ENCODE measurements around the gene ZNF614. TPM values are rescaled to one million over a fixed set of nuclear protein-coding genes. Genes with fewer than 3 reads are reported as not detected.

Gene ZNF614
- total and polyA plus RNA-seq, 2 of the 13 experiments (the other 11 are each of a cell fraction or from before 2014, with no cell fraction given): 13.0 to 22.8 TPM

GRCh38 chr19:52028027-52028779, at the start of gene ZNF614 (continued):
- TF ChIP-seq AKNA (CRISPR knock-in tag; IDR thresholded peaks at IDR 0.05; ENCODE audit: borderline replicate concordance) (no peak; the same call in 1 of the 2 replicates), ZNF446 (CRISPR knock-in tag; IDR thresholded peaks at IDR 0.05) (no peak), CENPT (CRISPR knock-in tag; IDR thresholded peaks at IDR 0.05; ENCODE audit: low read depth) (no peak), CSRNP2 (CRISPR knock-in tag; conservative IDR thresholded peaks at IDR 0.05; ENCODE audit: low read depth) (no peak), ARNTL (CRISPR knock-in tag; IDR thresholded peaks at IDR 0.05) (peak; percentile 63; the same call in 1 of the 2 replicates), ZSCAN21 (CRISPR knock-in tag; IDR thresholded peaks at IDR 0.05; ENCODE audit: borderline replicate concordance) (peak; percentile 58; the same call in 1 of the 2 replicates), IRF2 (CRISPR knock-in tag; IDR thresholded peaks at IDR 0.05) (peak; percentile 68; the same call in 1 of the 2 replicates), MED13 (CRISPR knock-in tag; IDR thresholded peaks at IDR 0.05) (no peak), ZNF614 (CRISPR knock-in tag; IDR thresholded peaks at IDR 0.05; ENCODE audit: borderline replicate concordance) (no peak; the same call in 1 of the 2 replicates), HDAC1 (CRISPR knock-in tag; IDR thresholded peaks at IDR 0.05) (peak; percentile 89), SYNCRIP (IDR thresholded peaks at IDR 0.05; ENCODE audit: insufficient read depth, low read depth, low read length) (no peak), SOX6 (IDR thresholded peaks at IDR 0.05) (no peak), SOX6 (CRISPR knock-in tag; IDR thresholded peaks at IDR 0.05) (peak; percentile 68), ZBTB21 (CRISPR knock-in tag; IDR thresholded peaks at IDR 0.05) (no peak), ZNF878 (CRISPR knock-in tag; IDR thresholded peaks at IDR 0.05) (0 out of 2 replicates have a peak, but pooled peaks have one; percentile 30), MEIS1 (CRISPR knock-in tag; IDR thresholded peaks at IDR 0.05; ENCODE audit: borderline replicate concordance) (peak; percentile 81), TFAP4 (IDR thresholded peaks at IDR 0.05; ENCODE audit: borderline replicate concordance, low read depth) (no peak), ZBTB7B (CRISPR knock-in tag; IDR thresholded peaks at IDR 0.05) (no peak), HHEX (CRISPR knock-in tag; IDR thresholded peaks at IDR 0.05) (0 out of 2 replicates have a peak, but pooled peaks have one; percentile 18), PRPF4 (IDR thresholded peaks at IDR 0.05; ENCODE audit: low read depth, low read length, poor library complexity, severe bottlenecking) (no peak), U2AF2 (IDR thresholded peaks at IDR 0.05; ENCODE audit: low read depth, low read length) (0 out of 2 replicates have a peak, but pooled peaks have one; percentile 34), ZNF354B (CRISPR knock-in tag; IDR thresholded peaks at IDR 0.05) (peak; percentile 85; the same call in 1 of the 2 replicates), ZNF816 (CRISPR knock-in tag; IDR thresholded peaks at IDR 0.05; ENCODE audit: borderline replicate concordance) (no peak)

Measured in HepG2 (cell line).